ENCODE data around the gene PYGM.

- TF ChIP-seq, protein P1, sequence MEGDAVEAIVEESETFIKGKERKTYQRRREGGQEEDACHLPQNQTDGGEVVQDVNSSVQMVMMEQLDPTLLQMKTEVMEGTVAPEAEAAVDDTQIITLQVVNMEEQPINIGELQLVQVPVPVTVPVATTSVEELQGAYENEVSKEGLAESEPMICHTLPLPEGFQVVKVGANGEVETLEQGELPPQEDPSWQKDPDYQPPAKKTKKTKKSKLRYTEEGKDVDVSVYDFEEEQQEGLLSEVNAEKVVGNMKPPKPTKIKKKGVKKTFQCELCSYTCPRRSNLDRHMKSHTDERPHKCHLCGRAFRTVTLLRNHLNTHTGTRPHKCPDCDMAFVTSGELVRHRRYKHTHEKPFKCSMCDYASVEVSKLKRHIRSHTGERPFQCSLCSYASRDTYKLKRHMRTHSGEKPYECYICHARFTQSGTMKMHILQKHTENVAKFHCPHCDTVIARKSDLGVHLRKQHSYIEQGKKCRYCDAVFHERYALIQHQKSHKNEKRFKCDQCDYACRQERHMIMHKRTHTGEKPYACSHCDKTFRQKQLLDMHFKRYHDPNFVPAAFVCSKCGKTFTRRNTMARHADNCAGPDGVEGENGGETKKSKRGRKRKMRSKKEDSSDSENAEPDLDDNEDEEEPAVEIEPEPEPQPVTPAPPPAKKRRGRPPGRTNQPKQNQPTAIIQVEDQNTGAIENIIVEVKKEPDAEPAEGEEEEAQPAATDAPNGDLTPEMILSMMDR (IDR thresholded peaks at IDR 0.05), result no peak
- TF ChIP-seq POLR2A (IDR thresholded peaks at IDR 0.05), result no peak
These were observed 18.4 kb upstream of the PYGM start for GRCh38 chr11:64778223-64778472.
